ENCODE measurements around the gene EARS2. TPM values are rescaled to one million over a fixed set of nuclear protein-coding genes. Genes with fewer than 3 reads are reported as not detected.

The EARS2 gene
- total RNA-seq, 1 experiment from 2014 or later, result 55.9 TPM

DNA sequence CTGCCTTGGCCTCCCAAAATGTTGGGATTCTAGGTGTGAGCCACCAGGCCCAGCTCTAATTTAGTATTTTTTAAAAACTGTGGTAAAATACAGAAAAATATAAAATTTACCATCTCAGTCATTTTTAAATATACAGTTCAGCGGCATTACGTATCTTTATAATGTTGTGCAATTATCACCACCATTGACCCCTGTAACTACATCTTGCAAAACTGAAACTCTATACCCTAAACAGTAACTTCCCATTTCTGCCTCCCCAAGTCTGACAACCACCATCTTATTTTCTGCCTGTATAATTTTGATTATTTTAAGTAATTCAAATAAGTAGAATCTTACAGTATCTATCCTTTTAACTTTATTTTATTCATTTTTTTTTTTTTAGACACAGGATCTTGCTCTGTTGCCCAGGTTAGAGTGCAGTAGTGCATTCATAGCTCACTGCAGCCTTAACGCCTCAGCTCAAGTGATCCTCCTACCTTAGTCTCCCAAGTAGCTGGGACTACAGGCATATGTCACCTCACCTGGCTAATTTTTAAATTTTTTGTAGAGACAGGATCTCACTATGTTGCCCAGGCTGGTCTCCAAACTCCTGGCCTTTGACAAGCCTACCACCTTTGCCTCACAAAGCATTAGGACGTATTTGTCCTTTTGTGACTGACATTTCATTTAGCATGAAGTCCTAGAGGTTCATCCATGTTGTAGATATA lies 36.0 kb downstream of the EARS2 start:
- CTCF ChIA-PET, result interaction anchor here (0.7 kb wide), 1 partner anchor 17 kb away, joined by 5 read pairs; no protein-coding TSS in a partner anchor
- POLR2A ChIA-PET, result interaction anchor here (0.6 kb wide), 1 partner anchor 13 kb away, joined by 3 read pairs; no protein-coding TSS in a partner anchor

DNA sequence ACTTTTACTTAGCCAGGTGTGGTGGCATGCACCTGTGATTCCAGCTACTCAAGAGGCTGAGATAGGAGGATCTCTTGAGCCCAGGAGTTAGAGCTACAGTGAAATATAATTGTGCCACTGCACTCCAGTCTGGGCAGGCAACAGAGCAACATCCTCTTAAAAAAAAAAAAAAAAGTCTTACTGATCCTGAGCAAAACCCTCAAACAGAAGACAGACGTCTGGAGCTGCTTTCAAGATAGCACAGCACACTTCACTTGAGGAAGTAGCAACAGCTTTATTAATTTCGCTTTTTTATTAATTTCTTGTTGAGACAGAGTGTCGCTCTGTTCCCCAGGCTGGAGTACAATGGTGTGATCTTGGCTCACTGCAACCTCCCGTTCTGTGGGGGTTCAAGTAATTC lies 36.6 kb downstream of the EARS2 start:
- H3K9me3 Mint-ChIP-seq, result no peaks in the 10 kb centered on the region
- CTCF ChIA-PET, result interaction anchor here (0.7 kb wide), 1 partner anchor 16 kb away, joined by 5 read pairs; no protein-coding TSS in a partner anchor

More for the DNA sequence above, 36.0 kb downstream of the EARS2 start:
- ATAC-seq, result no peak
- Mint-ChIP-seq H3K27me3 (ENCODE audit: low read depth) (no peaks in the 10 kb centered on the region), H3K4me3 (no peak overlapping the region), H3K36me3 (peaks cover 53% of the 10 kb centered on the region), H3K4me1 (no peaks in the 10 kb centered on the region), H3K9me3 (no peaks in the 10 kb centered on the region), H3K27ac (no peak overlapping the region)
- no peak for DNase-seq (ENCODE audit: low spot score)
- no peak for TF ChIP-seq TEAD1 (CRISPR knock-in tag; IDR thresholded peaks at IDR 0.05)
- peak; percentile 16; the same call in 1 of the 2 replicates for TF ChIP-seq ZNF121 (CRISPR knock-in tag; IDR thresholded peaks at IDR 0.05)

DNA sequence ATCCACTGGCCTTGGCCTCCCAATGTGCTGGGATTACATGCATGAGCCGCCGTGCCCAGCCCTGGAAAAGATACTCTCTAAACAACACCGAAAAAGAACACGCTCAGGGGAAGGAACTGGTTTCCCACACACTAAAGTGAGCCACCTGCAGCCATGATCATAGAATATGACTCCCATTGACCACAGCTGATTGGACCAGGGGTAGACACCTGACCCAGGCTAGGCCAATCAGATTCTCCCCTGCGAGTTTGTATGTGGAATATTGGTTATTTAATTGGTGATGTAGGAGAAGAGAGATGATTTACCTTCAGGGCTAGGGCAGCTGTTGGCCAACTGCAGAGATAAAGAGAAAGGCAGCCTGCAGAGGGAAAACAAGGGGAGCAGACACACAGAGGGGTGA lies 37.9 kb downstream of the EARS2 start:
- no peak for DNase-seq (ENCODE audit: low spot score)
- no peaks in the 10 kb centered on the region for H3K4me1 Mint-ChIP-seq
- ChIA-PET POLR2A (no interaction called here), CTCF (interaction anchor here (0.6 to 1.2 kb wide), 2 partner anchors 77 to 148 kb away, joined by 3 read pairs; partner anchors contain the start of gene NDUFAB1)
- no peaks in the 10 kb centered on the region for H3K27me3 Mint-ChIP-seq (ENCODE audit: low read depth)
- TF ChIP-seq JUN (CRISPR knock-in tag; IDR thresholded peaks at IDR 0.05) (no peak), ZNF671 (CRISPR knock-in tag; IDR thresholded peaks at IDR 0.05) (no peak), NR3C1 (CRISPR knock-in tag; conservative IDR thresholded peaks at IDR 0.05; ENCODE audit: low read depth) (no peak)
- TF ChIP-seq, protein P1, sequence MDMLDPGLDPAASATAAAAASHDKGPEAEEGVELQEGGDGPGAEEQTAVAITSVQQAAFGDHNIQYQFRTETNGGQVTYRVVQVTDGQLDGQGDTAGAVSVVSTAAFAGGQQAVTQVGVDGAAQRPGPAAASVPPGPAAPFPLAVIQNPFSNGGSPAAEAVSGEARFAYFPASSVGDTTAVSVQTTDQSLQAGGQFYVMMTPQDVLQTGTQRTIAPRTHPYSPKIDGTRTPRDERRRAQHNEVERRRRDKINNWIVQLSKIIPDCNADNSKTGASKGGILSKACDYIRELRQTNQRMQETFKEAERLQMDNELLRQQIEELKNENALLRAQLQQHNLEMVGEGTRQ (CRISPR knock-in tag; IDR thresholded peaks at IDR 0.05), result 0 out of 2 replicates have a peak, but pooled peaks have one; percentile 29
- no peak overlapping the region for H3K27ac Mint-ChIP-seq
- H3K9me3 Mint-ChIP-seq, result no peaks in the 10 kb centered on the region
- H3K4me3 Mint-ChIP-seq, result no peak overlapping the region
- peaks cover 49% of the 10 kb centered on the region for H3K36me3 Mint-ChIP-seq
- 0 out of 2 replicates have a peak, but pooled peaks have one; percentile 32 for ATAC-seq

More for the DNA sequence above, 36.6 kb downstream of the EARS2 start:
- Mint-ChIP-seq H3K4me1 (no peaks in the 10 kb centered on the region), H3K4me3 (no peak overlapping the region), H3K36me3 (peaks cover 56% of the 10 kb centered on the region), H3K27ac (no peak overlapping the region), H3K27me3 (ENCODE audit: low read depth) (no peaks in the 10 kb centered on the region)
- TF ChIP-seq JAZF1 (CRISPR knock-in tag; IDR thresholded peaks at IDR 0.05) (no peak), ESRRA (CRISPR knock-in tag; IDR thresholded peaks at IDR 0.05; ENCODE audit: borderline replicate concordance) (no peak), TEAD4 (CRISPR knock-in tag; IDR thresholded peaks at IDR 0.05) (no peak), FOXP1 (CRISPR knock-in tag; IDR thresholded peaks at IDR 0.05; ENCODE audit: borderline replicate concordance) (no peak), IRF2 (CRISPR knock-in tag; IDR thresholded peaks at IDR 0.05; ENCODE audit: borderline replicate concordance, low read depth) (no peak), ETV6 (CRISPR knock-in tag; IDR thresholded peaks at IDR 0.05) (no peak), JUN (CRISPR knock-in tag; IDR thresholded peaks at IDR 0.05) (no peak), ZNF219 (CRISPR knock-in tag; IDR thresholded peaks at IDR 0.05; ENCODE audit: borderline replicate concordance) (no peak), ZBTB21 (CRISPR knock-in tag; IDR thresholded peaks at IDR 0.05; ENCODE audit: borderline replicate concordance) (no peak), FOXJ3 (CRISPR knock-in tag; IDR thresholded peaks at IDR 0.05; ENCODE audit: borderline replicate concordance) (no peak), NR1H2 (CRISPR knock-in tag; IDR thresholded peaks at IDR 0.05) (no peak)
- TF ChIP-seq, protein P2, sequence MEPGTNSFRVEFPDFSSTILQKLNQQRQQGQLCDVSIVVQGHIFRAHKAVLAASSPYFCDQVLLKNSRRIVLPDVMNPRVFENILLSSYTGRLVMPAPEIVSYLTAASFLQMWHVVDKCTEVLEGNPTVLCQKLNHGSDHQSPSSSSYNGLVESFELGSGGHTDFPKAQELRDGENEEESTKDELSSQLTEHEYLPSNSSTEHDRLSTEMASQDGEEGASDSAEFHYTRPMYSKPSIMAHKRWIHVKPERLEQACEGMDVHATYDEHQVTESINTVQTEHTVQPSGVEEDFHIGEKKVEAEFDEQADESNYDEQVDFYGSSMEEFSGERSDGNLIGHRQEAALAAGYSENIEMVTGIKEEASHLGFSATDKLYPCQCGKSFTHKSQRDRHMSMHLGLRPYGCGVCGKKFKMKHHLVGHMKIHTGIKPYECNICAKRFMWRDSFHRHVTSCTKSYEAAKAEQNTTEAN (CRISPR knock-in tag; IDR thresholded peaks at IDR 0.05), result no peak
- TF ChIP-seq, protein P3, sequence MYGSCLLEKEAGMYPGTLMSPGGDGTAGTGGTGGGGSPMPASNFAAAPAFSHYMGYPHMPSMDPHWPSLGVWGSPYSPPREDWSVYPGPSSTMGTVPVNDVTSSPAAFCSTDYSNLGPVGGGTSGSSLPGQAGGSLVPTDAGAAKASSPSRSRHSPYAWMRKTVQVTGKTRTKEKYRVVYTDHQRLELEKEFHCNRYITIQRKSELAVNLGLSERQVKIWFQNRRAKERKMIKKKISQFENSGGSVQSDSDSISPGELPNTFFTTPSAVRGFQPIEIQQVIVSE (CRISPR knock-in tag; IDR thresholded peaks at IDR 0.05; ENCODE audit: borderline replicate concordance), result no peak
- TF ChIP-seq, protein P4, sequence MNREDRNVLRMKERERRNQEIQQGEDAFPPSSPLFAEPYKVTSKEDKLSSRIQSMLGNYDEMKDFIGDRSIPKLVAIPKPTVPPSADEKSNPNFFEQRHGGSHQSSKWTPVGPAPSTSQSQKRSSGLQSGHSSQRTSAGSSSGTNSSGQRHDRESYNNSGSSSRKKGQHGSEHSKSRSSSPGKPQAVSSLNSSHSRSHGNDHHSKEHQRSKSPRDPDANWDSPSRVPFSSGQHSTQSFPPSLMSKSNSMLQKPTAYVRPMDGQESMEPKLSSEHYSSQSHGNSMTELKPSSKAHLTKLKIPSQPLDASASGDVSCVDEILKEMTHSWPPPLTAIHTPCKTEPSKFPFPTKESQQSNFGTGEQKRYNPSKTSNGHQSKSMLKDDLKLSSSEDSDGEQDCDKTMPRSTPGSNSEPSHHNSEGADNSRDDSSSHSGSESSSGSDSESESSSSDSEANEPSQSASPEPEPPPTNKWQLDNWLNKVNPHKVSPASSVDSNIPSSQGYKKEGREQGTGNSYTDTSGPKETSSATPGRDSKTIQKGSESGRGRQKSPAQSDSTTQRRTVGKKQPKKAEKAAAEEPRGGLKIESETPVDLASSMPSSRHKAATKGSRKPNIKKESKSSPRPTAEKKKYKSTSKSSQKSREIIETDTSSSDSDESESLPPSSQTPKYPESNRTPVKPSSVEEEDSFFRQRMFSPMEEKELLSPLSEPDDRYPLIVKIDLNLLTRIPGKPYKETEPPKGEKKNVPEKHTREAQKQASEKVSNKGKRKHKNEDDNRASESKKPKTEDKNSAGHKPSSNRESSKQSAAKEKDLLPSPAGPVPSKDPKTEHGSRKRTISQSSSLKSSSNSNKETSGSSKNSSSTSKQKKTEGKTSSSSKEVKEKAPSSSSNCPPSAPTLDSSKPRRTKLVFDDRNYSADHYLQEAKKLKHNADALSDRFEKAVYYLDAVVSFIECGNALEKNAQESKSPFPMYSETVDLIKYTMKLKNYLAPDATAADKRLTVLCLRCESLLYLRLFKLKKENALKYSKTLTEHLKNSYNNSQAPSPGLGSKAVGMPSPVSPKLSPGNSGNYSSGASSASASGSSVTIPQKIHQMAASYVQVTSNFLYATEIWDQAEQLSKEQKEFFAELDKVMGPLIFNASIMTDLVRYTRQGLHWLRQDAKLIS (CRISPR knock-in tag; IDR thresholded peaks at IDR 0.05; ENCODE audit: borderline replicate concordance), result no peak
- TF ChIP-seq, protein P5, sequence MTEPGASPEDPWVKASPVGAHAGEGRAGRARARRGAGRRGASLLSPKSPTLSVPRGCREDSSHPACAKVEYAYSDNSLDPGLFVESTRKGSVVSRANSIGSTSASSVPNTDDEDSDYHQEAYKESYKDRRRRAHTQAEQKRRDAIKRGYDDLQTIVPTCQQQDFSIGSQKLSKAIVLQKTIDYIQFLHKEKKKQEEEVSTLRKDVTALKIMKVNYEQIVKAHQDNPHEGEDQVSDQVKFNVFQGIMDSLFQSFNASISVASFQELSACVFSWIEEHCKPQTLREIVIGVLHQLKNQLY (CRISPR knock-in tag; IDR thresholded peaks at IDR 0.05), result no peak
- DNase-seq (ENCODE audit: low spot score), result no peak
- POLR2A ChIA-PET, result interaction anchor here (0.6 kb wide), 1 partner anchor 12 kb away, joined by 3 read pairs; no protein-coding TSS in a partner anchor
- ATAC-seq, result no peak

Data from WTC11 (cell line).